HG03025 (cell line): Measurements from ENCODE around the gene CRTAC1.

Source experiments
- ATAC-seq: cut with Tn5 transposase; IDR thresholded peaks from one replicate; pipeline ENCODE4 v1.9.1; 2021; ENCODE audit warnings: mild to moderate bottlenecking, moderate library complexity; ENCODE audit not compliant: unreplicated experiment, low FRiP score

Gene CRTAC1

DNA sequence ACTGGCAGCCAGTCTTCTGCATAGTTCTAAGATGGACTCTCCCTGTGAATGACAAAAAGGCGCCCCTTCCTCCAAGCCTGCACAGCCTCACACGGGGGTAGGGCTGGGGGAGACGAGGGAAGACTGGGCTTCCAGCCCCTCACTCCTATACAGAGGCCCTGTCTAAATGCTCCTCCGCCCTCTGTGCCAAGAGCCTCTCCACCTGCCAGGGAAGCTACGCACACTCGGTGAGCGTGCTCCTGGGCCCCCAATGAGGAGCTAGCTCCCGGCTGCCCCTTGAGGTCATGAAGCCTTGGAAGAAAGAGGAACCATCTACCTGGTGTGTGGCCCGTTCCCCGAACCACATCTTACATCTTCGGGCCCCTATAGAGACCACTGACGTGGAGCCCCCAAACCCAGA, 54.8 kb downstream of the CRTAC1 start:
- ATAC-seq = no peak

DNA sequence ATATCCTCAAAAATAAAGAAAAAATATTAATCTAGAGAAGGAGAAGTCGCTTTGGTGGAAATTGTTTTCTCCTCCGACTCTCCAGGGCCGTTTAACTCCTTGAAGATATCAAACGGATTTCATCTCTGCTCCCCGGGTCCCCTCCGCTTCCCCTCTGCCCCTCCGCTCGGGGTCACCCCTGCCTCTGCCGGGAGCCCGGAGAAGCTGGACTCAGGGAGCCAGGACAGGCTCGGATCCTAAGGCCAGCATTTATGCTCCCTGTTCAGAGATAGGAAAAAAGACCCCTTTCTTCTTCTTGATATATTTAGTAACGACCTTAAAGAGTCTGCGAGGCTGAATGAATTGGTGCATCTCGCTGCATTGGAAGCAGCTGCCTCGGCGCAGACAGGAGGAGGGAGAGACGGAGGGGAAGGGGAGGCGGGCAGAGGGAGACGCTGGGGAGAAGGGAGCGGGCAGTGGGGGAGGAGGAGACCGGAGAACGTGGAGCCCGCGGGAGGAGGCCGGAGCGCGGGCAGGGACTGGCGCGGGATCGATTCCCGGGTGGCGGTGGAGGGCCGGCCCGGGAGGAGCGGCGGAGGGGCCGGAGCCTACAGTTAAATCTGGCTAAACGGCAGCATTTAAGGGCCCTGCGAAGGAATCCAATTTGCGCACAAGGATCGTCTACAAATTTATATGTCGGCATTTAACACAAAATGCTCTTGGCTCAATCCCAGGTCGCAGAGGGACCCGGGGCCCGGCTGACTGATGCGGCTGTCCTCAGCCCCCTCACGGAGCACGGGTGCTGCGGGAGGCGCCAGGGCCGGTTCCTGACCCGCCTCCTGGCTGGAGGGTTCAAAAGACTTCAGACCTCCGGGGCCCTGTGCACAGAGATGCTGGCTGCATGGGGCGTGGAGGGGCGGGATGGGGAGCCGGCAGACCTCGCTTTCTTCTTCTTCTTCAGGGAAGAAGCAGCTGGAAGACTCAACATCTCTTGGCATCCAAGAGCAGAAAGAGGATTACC, 55.6 kb downstream of the CRTAC1 start:
- ATAC-seq = no peak

DNA sequence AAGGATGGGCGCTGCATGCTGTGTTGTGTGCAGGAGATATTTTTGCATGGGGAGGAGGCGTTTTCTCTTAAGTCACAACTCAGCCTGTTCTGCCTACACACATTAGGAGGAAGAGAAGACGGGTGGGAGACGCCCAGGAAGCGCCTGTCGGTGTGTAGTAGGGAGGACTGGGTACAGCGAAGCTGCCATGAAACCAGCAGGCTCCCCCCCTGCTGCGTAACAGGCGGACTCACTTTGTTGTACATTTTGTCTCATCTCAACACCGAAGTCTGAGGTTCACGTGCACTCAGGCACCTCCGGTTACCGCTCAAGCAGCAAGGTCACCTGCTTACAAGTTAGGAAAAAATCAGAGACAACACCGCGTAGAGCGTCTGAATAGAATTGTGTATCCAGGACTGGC, 56.3 kb downstream of the CRTAC1 start:
- ATAC-seq = no peak

DNA sequence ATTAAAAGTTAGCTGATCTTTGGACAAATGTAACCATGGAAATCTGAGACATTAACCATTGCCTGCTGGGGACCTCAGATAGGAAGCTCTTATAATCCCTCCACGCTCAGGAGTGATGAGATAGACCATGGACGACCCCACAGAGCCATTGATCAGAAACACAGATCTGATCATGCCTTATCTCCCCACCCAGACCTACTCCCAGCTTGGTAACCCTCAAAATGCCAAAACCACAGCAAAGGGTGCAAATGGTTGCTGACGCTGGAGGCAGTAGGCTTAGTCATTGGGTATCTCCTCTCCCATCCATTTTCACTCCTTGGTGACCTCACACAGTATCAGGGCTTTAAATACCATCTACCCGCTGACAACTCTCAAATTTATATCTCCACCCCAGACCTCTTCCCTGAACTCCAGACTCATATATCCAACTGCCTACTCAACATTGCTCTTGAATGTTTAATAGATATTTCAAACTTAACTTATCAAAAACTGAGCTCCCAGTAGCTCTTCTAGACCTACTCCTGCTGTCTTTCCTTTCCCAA, 60.8 kb downstream of the CRTAC1 start:
- ATAC-seq = no peak

DNA sequence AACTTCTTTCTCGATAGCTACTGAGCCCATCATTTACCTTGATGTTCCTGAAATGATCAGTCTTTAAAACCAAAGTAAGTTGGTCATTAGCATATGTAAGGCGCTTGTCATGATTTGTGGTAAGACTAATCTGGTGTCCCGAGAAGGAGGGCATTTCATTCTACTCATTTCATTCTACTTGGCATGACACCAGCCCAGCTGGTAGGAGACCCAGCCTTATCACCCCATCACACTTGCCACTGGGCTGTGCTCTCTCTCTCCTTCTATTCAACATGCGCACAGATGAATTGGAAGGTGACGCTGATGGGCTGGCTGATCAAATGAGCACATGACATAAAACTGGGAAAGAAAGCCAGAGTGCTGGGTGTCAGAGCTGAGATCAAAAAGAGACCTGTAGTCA, 65.7 kb downstream of the CRTAC1 start:
- ATAC-seq = no peak

DNA sequence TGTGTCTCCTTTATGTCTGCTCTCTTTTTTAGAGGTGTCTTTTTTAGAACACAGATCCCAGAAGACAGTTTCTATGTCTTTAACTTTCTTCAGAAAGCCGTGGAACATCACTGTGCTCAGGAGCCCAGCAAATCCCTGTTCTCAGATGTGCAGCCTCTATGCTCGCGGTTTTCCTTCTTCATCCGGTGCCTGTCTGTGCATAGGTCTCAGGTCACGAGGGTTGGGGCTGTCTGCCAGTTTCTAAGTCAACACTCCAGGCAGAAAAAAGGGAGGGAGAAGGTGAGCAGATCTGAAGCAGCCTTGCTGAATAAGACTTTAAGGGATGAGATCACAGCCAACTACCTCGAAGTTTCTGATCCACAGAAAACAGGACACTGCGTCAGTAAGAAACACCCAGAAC, 68.5 kb downstream of the CRTAC1 start:
- ATAC-seq = no peak

DNA sequence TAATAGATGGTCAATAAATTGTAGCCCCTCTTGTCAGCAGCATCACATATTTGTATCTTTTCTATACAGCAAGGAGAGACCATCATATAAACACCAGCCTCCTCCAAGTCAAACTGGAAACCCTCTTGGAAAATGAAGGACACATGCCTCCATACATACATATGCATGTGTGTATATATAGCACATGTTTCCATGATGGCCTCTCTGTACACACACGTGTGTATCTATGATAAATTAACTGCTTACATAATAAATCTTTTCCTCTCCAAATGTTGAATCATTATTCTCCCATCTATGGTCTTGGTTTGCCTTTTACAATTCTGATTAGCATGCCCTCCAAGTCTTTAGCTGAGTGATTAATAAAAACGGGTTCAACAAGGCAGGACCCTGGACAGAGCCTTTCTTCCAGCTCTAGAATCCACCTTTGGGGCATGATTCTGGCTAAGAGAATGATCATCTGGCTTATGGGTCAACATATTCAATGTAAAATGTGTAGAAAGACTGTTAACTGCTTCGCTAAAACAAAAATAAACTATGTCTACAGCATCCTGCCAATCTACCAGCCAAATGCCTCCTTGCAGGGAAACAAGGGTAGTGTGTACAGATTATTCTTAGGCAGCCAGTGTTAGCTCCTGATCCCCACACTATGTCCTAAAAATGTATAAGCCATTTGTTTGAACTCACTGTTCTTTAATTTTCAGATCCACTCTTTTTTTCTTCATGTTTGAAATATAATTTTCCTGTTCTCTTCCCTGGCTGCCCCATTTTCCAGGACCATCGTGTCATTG, 70.0 kb downstream of the CRTAC1 start:
- ATAC-seq = no peak

DNA sequence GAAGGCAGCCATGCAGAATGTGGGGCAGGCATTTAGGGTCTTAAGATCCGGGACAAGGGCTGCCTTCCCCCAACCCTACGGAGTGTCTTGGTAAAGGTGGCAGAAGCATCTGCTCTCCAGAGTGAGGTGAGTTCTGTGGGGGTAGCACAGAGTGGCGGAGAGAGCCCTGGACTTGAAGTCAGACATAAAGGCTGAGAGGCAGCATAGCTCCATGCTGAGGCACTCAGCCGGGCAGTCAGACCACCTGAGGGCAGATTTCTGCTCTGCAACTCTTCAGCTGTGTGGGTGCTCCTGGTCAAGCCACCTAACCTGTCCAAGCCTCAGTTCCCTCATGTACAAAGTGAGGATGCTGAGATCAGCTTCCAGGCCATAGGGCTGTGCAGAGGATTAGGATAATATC, 81.0 kb downstream of the CRTAC1 start:
- no peak for ATAC-seq

DNA sequence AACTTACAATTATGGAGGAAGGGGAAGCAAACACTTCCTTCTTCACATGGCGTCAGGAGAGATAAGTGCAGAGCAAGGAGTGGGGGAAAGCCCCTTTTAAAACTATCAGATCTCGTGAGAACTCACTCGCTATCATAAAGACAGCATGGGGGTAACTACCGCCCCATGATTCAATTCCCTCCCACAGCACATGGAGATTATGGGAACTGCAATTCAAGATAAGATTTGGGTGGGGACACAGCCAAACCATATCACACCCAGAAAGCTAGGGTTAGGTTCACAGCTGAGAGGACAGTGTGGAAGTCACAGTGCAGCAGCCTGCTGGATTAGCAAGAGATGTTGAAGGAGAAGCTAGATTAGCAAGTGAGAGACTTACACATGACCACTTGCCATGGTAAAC, 81.6 kb downstream of the CRTAC1 start:
- no peak for ATAC-seq

DNA sequence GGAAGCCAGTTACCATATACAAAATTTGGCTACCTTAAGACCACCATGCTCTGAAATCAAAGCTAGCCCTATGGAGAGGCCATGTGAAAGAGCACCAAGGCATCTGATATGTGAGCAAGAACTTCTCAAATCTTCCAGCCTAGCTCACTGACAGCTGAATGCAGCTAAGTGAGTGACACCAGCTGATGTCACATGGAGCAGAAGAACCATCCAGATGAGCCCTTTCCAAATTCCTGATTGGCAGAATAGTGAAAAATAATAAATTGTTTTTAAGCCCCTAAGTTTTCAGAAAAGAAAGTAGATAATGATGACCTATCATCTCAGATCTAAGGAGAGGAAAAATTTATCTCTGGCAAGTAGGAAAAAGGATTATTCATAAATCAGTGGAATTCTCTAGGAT, 85.6 kb downstream of the CRTAC1 start:
- no peak for ATAC-seq

DNA sequence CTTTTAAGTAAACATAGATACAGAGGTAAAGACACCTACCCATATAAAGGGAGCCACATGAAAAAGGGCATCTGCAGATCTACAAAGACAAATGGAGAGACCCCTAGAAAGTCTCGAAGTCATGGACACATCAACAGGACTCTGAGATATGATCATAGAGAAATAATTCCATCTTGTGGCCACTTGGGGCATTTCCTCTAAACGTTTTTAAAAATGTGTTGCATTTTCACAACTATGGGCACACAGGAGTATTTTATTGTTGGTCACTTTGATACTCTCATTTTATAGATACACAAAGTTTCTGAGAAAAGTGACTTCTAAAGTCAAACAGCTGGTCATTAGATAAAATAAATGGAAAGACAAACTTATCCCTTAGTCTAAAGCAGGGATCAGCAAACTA, 87.1 kb downstream of the CRTAC1 start:
- no peak for ATAC-seq

DNA sequence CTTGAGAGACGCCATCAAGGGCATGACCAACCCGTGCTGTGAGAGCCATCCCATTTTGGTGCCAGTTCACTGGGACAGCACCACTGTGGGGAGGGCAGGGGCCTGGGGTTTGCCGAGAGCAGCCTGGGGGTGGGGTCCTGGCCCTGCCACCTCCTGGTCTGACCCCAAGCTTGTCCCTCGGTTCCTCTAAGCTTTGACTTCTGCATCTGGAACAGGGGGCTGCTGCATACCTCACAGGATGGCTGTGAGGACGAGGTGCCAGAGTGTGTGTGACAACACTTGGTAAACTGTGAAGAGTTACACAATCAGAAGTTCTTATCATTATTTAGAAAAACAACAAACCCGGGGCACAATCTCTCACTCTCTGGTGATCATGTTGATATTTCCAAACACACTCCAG, 89.9 kb downstream of the CRTAC1 start:
- ATAC-seq = no peak

DNA sequence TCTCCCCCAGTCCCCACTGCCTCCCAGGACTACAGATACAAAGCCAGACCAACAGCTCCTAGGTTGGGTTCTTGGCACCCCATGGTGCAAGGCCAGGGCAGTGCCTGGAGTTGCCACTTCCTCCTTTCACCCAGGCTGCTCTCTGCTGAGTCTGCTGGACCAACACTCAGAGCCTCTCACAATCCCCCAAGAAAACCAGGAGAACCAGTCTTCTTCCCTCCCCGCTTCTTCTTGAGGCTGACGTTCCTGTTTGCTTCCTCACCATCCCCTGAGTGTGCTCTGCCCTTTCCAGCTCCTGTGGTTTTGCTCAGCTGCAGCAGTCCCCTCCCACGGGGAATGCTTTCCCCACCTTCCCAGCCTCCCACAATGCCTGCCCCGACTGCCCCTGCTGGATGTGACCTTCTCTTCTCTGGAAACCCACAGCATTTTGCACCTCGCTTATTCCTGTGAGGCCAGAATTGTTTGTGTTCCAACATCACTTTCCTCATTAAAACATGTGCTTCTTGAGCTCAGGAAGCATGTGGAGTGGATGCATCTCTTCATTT, 90.9 kb downstream of the CRTAC1 start:
- no peak for ATAC-seq

DNA sequence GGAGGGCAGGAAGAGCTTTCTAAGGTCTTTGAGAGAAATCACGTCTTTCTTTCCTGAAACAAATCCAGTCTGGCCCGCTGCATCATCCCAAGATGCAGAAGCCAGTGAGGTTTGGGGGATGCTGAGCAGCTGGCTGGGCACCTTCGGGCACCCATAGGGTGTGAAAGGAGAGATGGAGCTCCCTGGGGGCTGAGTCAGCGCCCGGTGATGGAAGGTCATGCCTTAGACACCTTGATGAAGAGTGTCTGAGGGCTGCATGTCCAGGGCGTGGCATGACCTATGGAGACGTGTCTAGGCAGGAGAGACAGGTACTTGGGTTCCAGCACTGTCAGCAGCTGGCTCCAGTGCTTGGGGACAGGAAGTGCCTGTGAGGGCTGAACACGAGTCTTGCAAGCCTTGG, 92.5 kb downstream of the CRTAC1 start:
- no peak for ATAC-seq

DNA sequence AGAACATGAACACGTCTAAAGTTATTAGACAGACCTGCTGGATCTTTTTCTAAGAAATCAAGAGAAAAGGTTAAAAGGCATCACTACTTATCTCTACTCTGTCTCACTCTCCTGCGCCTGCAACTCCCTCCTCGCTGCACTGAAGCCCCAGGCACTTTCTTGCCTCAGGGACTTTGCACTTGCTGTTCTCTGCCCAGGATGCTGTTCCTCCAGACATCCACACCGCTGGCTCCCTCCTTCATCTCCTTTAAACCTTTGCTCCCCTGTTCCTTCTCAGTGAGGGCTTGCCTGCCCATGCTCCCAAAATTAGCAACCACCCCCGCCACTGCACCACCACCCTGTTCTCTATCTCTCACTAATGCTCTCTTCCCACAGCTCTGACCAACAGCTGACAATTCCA, 93.4 kb downstream of the CRTAC1 start:
- no peak for ATAC-seq

DNA sequence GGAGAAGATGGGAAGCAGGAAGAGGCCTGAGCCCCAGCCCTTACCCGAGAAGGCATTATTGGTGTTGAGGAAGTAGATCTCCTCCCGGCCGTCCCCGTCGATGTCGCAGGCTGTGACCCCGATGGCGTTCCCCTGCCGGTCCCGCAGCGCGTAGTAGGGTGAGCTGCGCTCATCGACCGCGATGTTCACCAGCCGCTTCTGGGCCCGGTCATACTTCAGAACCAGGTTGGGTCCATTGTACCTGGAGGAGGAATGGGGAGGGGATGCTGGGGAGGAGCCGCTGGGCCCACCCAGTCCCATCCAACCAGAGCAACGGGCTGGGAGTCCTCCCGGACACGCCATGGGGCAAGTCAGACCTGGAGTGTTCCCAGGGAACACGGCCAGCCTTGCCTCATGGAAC, 94.3 kb downstream of the CRTAC1 start:
- ATAC-seq = no peak

DNA sequence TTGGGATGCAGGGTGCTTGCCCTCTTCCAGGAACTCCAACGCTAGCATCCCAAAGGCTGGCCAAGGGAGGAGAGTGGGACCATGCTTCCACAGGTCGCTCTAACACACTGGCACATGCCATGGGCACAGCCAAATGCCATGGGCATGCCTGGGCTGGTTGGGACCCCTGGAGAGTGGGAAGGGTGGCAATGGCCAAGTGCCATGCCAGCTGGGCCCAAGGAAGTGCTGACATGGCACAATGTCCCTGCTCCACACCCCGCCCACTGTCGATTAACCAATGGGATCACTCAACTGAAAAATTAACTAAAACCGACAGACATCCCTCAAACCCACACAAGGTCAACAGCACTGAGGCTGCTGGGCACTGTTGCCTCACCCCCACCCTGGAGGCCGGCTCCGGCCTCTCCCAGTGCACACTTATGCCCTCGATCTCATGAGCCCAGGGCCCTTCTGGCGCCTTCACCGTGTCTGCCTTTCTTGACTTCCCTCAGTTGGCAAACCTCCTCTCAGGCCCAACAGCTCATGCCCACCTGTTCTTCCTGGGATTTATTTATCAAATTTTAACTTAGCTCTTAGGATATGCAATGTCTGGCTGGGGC, 97.4 kb downstream of the CRTAC1 start:
- no peak for ATAC-seq

DNA sequence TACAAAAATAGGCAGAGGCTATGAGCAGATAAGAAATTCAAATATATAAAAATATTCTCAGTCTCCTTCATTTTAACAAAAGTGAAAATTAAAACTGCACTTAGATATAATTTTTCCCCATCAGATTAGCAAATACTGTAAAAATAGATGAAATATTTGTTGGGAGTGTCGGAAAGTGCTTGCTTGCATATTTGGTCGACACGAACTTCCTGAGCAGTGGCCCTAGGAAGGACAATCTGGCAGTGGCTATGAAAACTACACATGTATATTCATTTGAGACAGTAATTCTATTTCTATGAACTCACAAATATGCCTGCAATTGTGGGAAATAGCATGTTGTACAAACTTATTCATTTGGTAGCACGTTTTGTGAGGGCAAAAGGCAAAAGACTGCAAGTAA, 99.4 kb downstream of the CRTAC1 start:
- no peak for ATAC-seq

DNA sequence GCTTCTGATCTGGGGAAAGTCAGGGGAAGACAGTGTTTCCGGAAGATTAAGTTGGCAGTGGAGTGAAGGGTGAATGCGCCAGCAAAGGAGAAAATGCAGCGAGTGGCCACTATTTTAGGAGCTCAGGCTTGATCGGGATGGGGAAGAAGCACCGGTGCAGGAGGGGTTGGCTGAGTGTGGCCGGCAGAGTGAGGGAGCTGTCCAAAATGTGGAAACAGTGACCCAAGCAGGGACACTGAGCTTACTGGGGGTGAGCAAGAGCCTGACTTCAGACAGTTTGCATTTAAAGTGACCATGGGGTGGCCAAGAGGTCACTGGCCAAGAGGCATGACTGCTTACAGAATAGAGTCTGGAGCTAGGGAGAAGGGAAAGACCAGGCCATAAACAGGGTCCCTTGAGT, 101.5 kb downstream of the CRTAC1 start:
- no peak for ATAC-seq

DNA sequence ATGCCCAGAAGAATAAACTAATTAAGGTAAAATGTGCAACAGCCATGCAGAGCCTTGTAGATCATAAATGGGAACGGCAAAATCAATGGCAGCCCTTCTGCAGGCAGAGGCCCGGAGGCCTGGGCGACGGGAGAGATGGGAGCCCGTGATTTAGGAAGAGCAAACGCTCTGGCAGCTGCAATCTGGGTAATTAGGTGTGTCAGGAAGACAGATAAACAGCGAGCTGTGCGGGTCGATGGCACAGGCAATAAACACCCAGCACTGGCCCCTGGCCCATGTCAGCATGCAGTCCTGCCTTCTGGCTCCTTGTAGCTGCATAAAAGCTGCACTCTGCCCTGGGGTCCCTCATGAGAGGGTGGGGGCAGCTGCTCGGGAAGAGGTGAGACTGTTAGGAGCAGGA, 102.8 kb downstream of the CRTAC1 start:
- no peak for ATAC-seq

DNA sequence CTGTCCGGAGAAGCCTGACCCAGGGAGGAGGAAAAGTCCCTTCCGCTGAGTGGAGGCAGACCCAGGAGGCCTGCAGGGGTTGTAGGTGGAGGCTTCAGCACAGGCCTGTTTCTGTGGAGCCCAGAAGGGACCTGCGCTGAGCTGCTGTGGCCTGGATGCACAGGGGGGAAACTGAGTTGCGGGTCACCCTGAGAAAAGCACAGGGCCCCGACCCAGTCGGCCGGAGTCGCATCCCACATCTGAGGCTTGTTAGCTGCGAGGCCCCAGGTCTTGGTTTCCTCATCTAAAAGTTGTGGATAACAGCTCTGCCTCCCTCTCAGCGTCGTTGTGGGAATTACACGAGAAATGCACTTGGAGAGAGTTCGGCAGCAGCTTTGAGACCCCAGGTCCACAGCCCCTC, 104.4 kb downstream of the CRTAC1 start:
- ATAC-seq = no peak
